ENCODE data around the gene CEP290. TPM values are rescaled to one million over a fixed set of nuclear protein-coding genes. Genes with fewer than 3 reads are reported as not detected.

Gene CEP290
- total and polyA plus RNA-seq, 10 of the 15 experiments (the other 5 are each of a cell fraction or from before 2014, with no cell fraction given): 4.8 to 15.7 (median 10.7) TPM

GRCh38 chr12:88035907-88036289, 106.0 kb downstream of the CEP290 start:
- intact Hi-C loops (cut with micrococcal nuclease; ENCODE audit: unreplicated experiment) (loop anchor here (10.0 kb wide), 1 partner anchor 349 kb away; no protein-coding TSS in a partner anchor), in situ Hi-C loops (cut with MboI) (no loop called here)
- Histone ChIP-seq H2AFZ (ENCODE audit: control insufficient read depth, low read depth, low read length) (peak overlapping the region; percentile 76), H3K4me2 (ENCODE audit: control insufficient read depth, insufficient read depth) (peak overlapping the region; percentile 46), H3K9ac (ENCODE audit: control insufficient read depth, insufficient read depth, low read length) (peak overlapping the region; percentile 86), H3K36me3 (ENCODE audit: control insufficient read depth in 2 of 2, insufficient read depth in 2 of 2, low read length in 1 of 2) (no peaks in the 10 kb centered on the region; a peak in 1 of 4 replicates), H3K4me3 (peak overlapping the region; percentile 86), H3K27ac (ENCODE audit: control insufficient read depth, insufficient read depth) (peak overlapping the region; percentile 69), H4K20me1 (ENCODE audit: control insufficient read depth, insufficient read depth) (no peaks in the 10 kb centered on the region), H3K4me1 (ENCODE audit: control insufficient read depth, insufficient read depth, low read length) (no peaks in the 10 kb centered on the region), H3K79me2 (ENCODE audit: control insufficient read depth, insufficient read depth, low read length) (peaks cover 46% of the 10 kb centered on the region), H3K27me3 (replicated peaks in 1 of 2; ENCODE audit: control insufficient read depth in 2 of 2, insufficient read depth in 2 of 2, low read length in 1 of 2) (no peaks in the 10 kb centered on the region), H3K9me3 (replicated peaks; ENCODE audit: control insufficient read depth, insufficient read depth, low read length) (no peaks in the 10 kb centered on the region)
- ChIA-PET CTCF (interaction anchor here (0.5 kb wide), 1 partner anchor 188 kb away, joined by 3 read pairs; no protein-coding TSS in a partner anchor), RAD21 (ENCODE audit: unreplicated experiment) (interaction anchor here (1.5 kb wide), 1 partner anchor 16 kb away, joined by 4 read pairs; no protein-coding TSS in a partner anchor), POLR2A (interaction anchor here (0.6 to 2.3 kb wide), 3 partner anchors 26 to 1537 kb away, joined by 3 to 6 read pairs (median 3); no protein-coding TSS in a partner anchor), SMC1A (ENCODE audit: uncharacterized antibody, unreplicated experiment) (interaction anchor here (1.4 to 1.7 kb wide), 2 partner anchors 18 to 28 kb away, joined by 3 to 7 read pairs; no protein-coding TSS in a partner anchor)
- TF ChIP-seq RBBP5 (conservative IDR thresholded peaks at IDR 0.05): no peak
- peak; percentile 1 for TF ChIP-seq MEF2B (IDR thresholded peaks at IDR 0.05; ENCODE audit: partially characterized antibody, poor library complexity, severe bottlenecking)
- peak; percentile 45 for ATAC-seq
- DNase-seq (ENCODE audit: low read depth, low spot score): no peak
- BruUV-seq (replicated peaks): no TSS peak
- FAIRE-seq: peak; percentile 85
- 1% methylated on average over 5 of the region's 5 CpGs for WGBS (ENCODE audit: insufficient coverage, insufficient replicate concordance, low lambda C conversion rate, missing lambda C conversion rate)

- ATAC-seq: peak; percentile 97
- Histone ChIP-seq H3K36me3 (ENCODE audit: control insufficient read depth in 2 of 2, insufficient read depth in 2 of 2, low read length in 1 of 2) (no peaks in the 10 kb centered on the region), H3K4me3 (peak overlapping the region; percentile 86), H3K9ac (ENCODE audit: control insufficient read depth, insufficient read depth, low read length) (peak overlapping the region; percentile 86), H2AFZ (ENCODE audit: control insufficient read depth, low read depth, low read length) (peak overlapping the region; percentile 76), H3K27ac (ENCODE audit: control insufficient read depth, insufficient read depth) (peak overlapping the region; percentile 69), H3K4me1 (ENCODE audit: control insufficient read depth, insufficient read depth, low read length) (no peaks in the 10 kb centered on the region), H3K79me2 (ENCODE audit: control insufficient read depth, insufficient read depth, low read length) (peaks cover 40% of the 10 kb centered on the region), H3K9me3 (replicated peaks; ENCODE audit: control insufficient read depth, insufficient read depth, low read length) (no peaks in the 10 kb centered on the region), H3K27me3 (replicated peaks in 1 of 2; ENCODE audit: control insufficient read depth in 2 of 2, insufficient read depth in 2 of 2, low read length in 1 of 2) (no peaks in the 10 kb centered on the region), H4K20me1 (ENCODE audit: control insufficient read depth, insufficient read depth) (no peaks in the 10 kb centered on the region), H3K4me2 (ENCODE audit: control insufficient read depth, insufficient read depth) (peak overlapping the region; percentile 46)
- SMC1A ChIA-PET (ENCODE audit: uncharacterized antibody, unreplicated experiment): interaction anchor here (1.4 to 1.7 kb wide), 2 partner anchors 18 to 28 kb away, joined by 3 to 7 read pairs; no protein-coding TSS in a partner anchor
- WGBS (ENCODE audit: insufficient coverage, insufficient replicate concordance, low lambda C conversion rate, missing lambda C conversion rate): under 1% methylated on average over 46 of the region's 54 CpGs
- CTCF ChIA-PET: interaction anchor here (0.5 kb wide), 1 partner anchor 187 kb away, joined by 3 read pairs; no protein-coding TSS in a partner anchor
- POLR2A ChIA-PET: interaction anchor here (0.6 to 2.3 kb wide), 4 partner anchors 16 to 1538 kb away, joined by 3 to 6 read pairs (median 3); no protein-coding TSS in a partner anchor
- DNase-seq (ENCODE audit: low read depth, low spot score): peak; percentile 31
- FAIRE-seq: peak; percentile 87
- intact Hi-C loops (cut with micrococcal nuclease; ENCODE audit: unreplicated experiment) (loop anchor here (10.0 kb wide), 1 partner anchor 349 kb away; no protein-coding TSS in a partner anchor), in situ Hi-C loops (cut with MboI) (no loop called here)
- BruUV-seq (replicated peaks): no TSS peak
- RAD21 ChIA-PET (ENCODE audit: unreplicated experiment): interaction anchor here (1.5 kb wide), 1 partner anchor 16 kb away, joined by 4 read pairs; no protein-coding TSS in a partner anchor
- TF ChIP-seq SPI1 (IDR thresholded peaks at IDR 0.05; ENCODE audit: borderline replicate concordance, insufficient read depth, low read depth, low read length): no peak
- no peak for TF ChIP-seq ZZZ3 (IDR thresholded peaks at IDR 0.05; ENCODE audit: control insufficient read depth, insufficient read length, low read depth)
- no peak for TF ChIP-seq ZNF622 (IDR thresholded peaks at IDR 0.05)
- no peak for TF ChIP-seq SUPT20H (IDR thresholded peaks at IDR 0.05; ENCODE audit: borderline replicate concordance, control insufficient read depth, low read depth, low read length)
- TF ChIP-seq HDAC6 (IDR thresholded peaks at IDR 0.05; ENCODE audit: unreplicated experiment): no peak
- no peak; the same call in 1 of the 2 replicates for TF ChIP-seq POLR2AphosphoS2 (IDR thresholded peaks at IDR 0.05; ENCODE audit: low read depth, low read length)
- TF ChIP-seq ZBTB33 (IDR thresholded peaks at IDR 0.05): no peak
- peak; percentile 78 for TF ChIP-seq GABPA (IDR thresholded peaks at IDR 0.05; ENCODE audit: low read depth)
- no peak for TF ChIP-seq RELB (IDR thresholded peaks at IDR 0.05; ENCODE audit: low read depth)
- no peak for TF ChIP-seq FOXM1 (IDR thresholded peaks at IDR 0.05; ENCODE audit: low read depth, low read length)
Observed at GRCh38 chr12:88035271-88035906, 106.5 kb downstream of the CEP290 start.

Measured in GM12878 (cell line).